Endometrium (tissue), 2 donors: ENCODE measurements around the gene PPP4R2.
"Not testable (repeated sequence)": the region's sequence is repeated elsewhere in the genome, so short reads cannot be mapped to it uniquely, and the experiment has no call there.

Experiments used
- FAIRE-seq: peaks from 2 replicates; lab custom pipeline; 2012; peaks lifted over from hg19 to GRCh38; lab: Jason Lieb, UNC
- donor health status: control.
- donor health status: control.

The PPP4R2 gene

GRCh38 chr3:72977060-72977808 lies 19.4 kb upstream of the PPP4R2 start:
- FAIRE-seq: peak; percentile 15

GRCh38 chr3:72982609-72983366 lies 13.8 kb upstream of the PPP4R2 start:
- no peak for FAIRE-seq

- no peak for FAIRE-seq
These were observed 11.0 kb upstream of the PPP4R2 start for GRCh38 chr3:72985576-72985975.

- FAIRE-seq: no peak
These were observed 5.8 kb upstream of the PPP4R2 start for GRCh38 chr3:72990701-72991395.

- FAIRE-seq: no peak
These were observed 5.1 kb upstream of the PPP4R2 start for GRCh38 chr3:72991522-72991921.

GRCh38 chr3:72993391-72993790 lies 3.2 kb upstream of the PPP4R2 start:
- FAIRE-seq: no peak

GRCh38 chr3:72995337-72995736 lies 1.3 kb upstream of the PPP4R2 start:
- FAIRE-seq: no peak

GRCh38 chr3:72996121-72996472 lies 514 bp upstream of the PPP4R2 start:
- FAIRE-seq: no peak

GRCh38 chr3:72997421-72997961 lies 880 bp downstream of the PPP4R2 start:
- FAIRE-seq: peak; percentile 59

GRCh38 chr3:72998466-72998865 lies 1.9 kb downstream of the PPP4R2 start:
- FAIRE-seq: peak; percentile 54

- no peak for FAIRE-seq
These were observed 3.3 kb downstream of the PPP4R2 start for GRCh38 chr3:72999951-73000350.

GRCh38 chr3:73003050-73003449 lies 6.4 kb downstream of the PPP4R2 start:
- not testable (repeated sequence) for FAIRE-seq

- FAIRE-seq: no peak
These were observed 7.7 kb downstream of the PPP4R2 start for GRCh38 chr3:73004316-73004715.

- FAIRE-seq: no peak
These were observed 11.5 kb downstream of the PPP4R2 start for GRCh38 chr3:73007992-73008712.

GRCh38 chr3:73009008-73009407 lies 12.4 kb downstream of the PPP4R2 start:
- no peak for FAIRE-seq

- FAIRE-seq: no peak
These were observed 13.1 kb downstream of the PPP4R2 start for GRCh38 chr3:73009750-73010149.

- no peak for FAIRE-seq
These were observed 13.5 kb downstream of the PPP4R2 start for GRCh38 chr3:73010158-73010557.

- FAIRE-seq: no peak
These were observed 21.7 kb downstream of the PPP4R2 start for GRCh38 chr3:73018298-73018697.

GRCh38 chr3:73018790-73019441 lies 22.3 kb downstream of the PPP4R2 start:
- no peak for FAIRE-seq

GRCh38 chr3:73021301-73021835 lies 24.8 kb downstream of the PPP4R2 start:
- FAIRE-seq: no peak

GRCh38 chr3:73024836-73025235 lies 28.2 kb downstream of the PPP4R2 start:
- no peak for FAIRE-seq
